Measurements from ENCODE around the gene MYCBP2. TPM values are rescaled to one million over a fixed set of nuclear protein-coding genes. Genes with fewer than 3 reads are reported as not detected.

The MYCBP2 gene
- total and polyA plus RNA-seq, 2 donors (not counting 1 experiment from before 2014, with no cell fraction given), result 32.5 to 95.9 TPM

DNA sequence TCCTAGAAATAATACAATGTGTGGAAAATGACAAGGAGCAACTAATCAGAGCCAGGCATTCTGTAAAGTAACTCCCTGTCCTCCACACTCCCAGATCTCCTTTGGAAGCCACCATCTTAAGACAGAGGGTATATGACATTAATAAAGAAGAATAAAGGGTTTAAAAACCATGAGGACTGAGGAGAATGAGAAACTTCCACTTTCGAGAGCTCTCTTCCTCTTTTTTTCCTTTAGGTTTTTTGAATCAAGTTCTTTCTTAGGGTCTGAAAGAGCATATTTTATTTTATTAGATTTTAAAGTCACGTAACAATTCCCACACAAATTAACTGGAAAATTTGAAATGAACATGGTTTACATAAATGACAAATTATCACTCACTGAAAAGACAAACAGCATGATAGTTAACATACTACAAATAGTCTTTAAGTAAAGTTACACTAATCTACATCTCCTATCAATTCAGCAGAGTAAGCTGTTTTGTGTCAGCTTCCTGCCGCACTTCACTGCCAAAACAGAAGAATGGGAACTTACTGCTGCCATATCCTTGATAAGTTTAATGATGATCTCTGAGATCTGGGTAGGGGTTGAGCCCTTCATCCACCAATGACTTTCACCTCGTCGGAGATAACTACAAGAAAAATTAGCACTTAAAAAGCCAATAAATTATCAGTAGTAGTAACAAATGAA is 261.3 kb downstream of the MYCBP2 start:
- DNase-seq (ENCODE audit: low read depth in 2 of 2), result no peak
- Histone ChIP-seq H3K27ac (ENCODE audit: insufficient read depth, low read length) (no peak overlapping the region), H3K4me2 (ENCODE audit: extremely low read depth, insufficient read depth, low read length) (no peak overlapping the region), H2AFZ (ENCODE audit: low read length) (no peak overlapping the region), H3K4me3 (replicated peaks in 1 of 4; ENCODE audit: control extremely low read depth in 1 of 4, insufficient read depth in 1 of 4, low read depth in 3 of 4, low read length in 4 of 4) (no peak overlapping the region), H3K9me3 (ENCODE audit: control insufficient read depth, insufficient read depth, low read depth, low read length) (no peaks in the 10 kb centered on the region), H3K4me1 (ENCODE audit: control insufficient read depth, extremely low read depth, insufficient read depth, low read length) (peaks cover 2% of the 10 kb centered on the region), H3K9ac (ENCODE audit: insufficient read depth, low read length) (no peak overlapping the region), H3K36me3 (ENCODE audit: control insufficient read depth, insufficient read depth, low read length) (peaks cover 5% of the 10 kb centered on the region), H4K20me1 (ENCODE audit: control insufficient read depth, extremely low read depth, insufficient read depth, low read length) (no peaks in the 10 kb centered on the region), H3K79me2 (ENCODE audit: control insufficient read depth, insufficient read depth, low read length) (no peaks in the 10 kb centered on the region), H3K27me3 (ENCODE audit: control insufficient read depth, insufficient read depth, low read length) (no peaks in the 10 kb centered on the region)
- TF ChIP-seq EZH2 (IDR thresholded peaks at IDR 0.05; ENCODE audit: low read length, missing control alignments), result no peak
- TF ChIP-seq, protein P1, sequence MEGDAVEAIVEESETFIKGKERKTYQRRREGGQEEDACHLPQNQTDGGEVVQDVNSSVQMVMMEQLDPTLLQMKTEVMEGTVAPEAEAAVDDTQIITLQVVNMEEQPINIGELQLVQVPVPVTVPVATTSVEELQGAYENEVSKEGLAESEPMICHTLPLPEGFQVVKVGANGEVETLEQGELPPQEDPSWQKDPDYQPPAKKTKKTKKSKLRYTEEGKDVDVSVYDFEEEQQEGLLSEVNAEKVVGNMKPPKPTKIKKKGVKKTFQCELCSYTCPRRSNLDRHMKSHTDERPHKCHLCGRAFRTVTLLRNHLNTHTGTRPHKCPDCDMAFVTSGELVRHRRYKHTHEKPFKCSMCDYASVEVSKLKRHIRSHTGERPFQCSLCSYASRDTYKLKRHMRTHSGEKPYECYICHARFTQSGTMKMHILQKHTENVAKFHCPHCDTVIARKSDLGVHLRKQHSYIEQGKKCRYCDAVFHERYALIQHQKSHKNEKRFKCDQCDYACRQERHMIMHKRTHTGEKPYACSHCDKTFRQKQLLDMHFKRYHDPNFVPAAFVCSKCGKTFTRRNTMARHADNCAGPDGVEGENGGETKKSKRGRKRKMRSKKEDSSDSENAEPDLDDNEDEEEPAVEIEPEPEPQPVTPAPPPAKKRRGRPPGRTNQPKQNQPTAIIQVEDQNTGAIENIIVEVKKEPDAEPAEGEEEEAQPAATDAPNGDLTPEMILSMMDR (conservative IDR thresholded peaks at IDR 0.05 in 1 of 2, IDR thresholded peaks at IDR 0.05 in 1 of 2; ENCODE audit: low read depth in 1 of 2, low read length in 2 of 2), result no peak

DNA sequence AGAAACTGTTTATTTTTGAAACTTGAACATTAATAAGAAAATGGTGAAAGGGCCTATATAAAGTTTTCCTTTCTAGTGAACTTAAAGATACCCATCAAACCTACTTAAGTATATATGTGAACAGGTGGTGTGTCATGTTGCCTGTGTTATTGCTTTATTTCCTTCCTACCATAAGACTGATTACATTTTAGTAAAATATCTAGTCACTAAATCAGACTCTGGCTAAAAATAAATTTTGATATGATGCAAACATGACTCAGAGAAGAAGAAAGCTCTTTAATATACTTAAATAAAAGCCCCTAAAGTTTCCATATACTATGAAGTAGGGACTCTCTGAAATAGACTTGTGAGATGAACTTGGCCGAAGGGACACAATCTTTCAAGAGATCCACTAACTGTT is 264.8 kb downstream of the MYCBP2 start:
- Histone ChIP-seq H3K9ac (ENCODE audit: insufficient read depth, low read length) (no peak overlapping the region), H3K4me1 (ENCODE audit: control insufficient read depth, extremely low read depth, insufficient read depth, low read length) (peaks cover 2% of the 10 kb centered on the region), H3K79me2 (ENCODE audit: control insufficient read depth, insufficient read depth, low read length) (no peaks in the 10 kb centered on the region), H3K4me3 (replicated peaks in 1 of 4; ENCODE audit: control extremely low read depth in 1 of 4, insufficient read depth in 1 of 4, low read depth in 3 of 4, low read length in 4 of 4) (no peak overlapping the region), H3K27ac (ENCODE audit: insufficient read depth, low read length) (no peak overlapping the region), H4K20me1 (ENCODE audit: control insufficient read depth, extremely low read depth, insufficient read depth, low read length) (no peaks in the 10 kb centered on the region), H2AFZ (ENCODE audit: low read length) (no peak overlapping the region), H3K9me3 (ENCODE audit: control insufficient read depth, insufficient read depth, low read depth, low read length) (no peaks in the 10 kb centered on the region), H3K4me2 (ENCODE audit: extremely low read depth, insufficient read depth, low read length) (no peak overlapping the region), H3K36me3 (ENCODE audit: control insufficient read depth, insufficient read depth, low read length) (peaks cover 4% of the 10 kb centered on the region), H3K27me3 (ENCODE audit: control insufficient read depth, insufficient read depth, low read length) (no peaks in the 10 kb centered on the region)
- peak in 1 of 2 donors; percentile 31 for DNase-seq (ENCODE audit: low read depth in 2 of 2)
- TF ChIP-seq, protein P1 (conservative IDR thresholded peaks at IDR 0.05 in 1 of 2, IDR thresholded peaks at IDR 0.05 in 1 of 2; ENCODE audit: low read depth in 1 of 2, low read length in 2 of 2), result no peak
- no peak for TF ChIP-seq EZH2 (IDR thresholded peaks at IDR 0.05; ENCODE audit: low read length, missing control alignments)

DNA sequence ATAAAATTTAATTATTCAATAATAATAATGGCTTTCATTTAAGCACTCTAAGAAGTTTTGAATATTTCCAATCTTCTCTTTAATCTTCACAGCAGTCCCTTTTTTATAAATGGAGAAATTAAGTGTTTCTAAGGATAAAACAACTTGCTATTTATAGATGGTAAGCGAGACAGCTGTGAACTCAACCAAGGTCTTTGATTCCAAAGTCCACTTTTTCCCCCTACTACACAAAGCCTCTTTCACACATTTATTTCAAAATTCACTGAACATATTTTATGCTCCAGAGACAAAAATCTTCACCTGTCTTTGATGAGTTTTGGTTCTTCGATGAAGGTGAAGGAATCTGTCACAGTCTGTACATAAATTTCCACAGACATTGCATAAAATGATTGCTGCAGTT is 265.5 kb downstream of the MYCBP2 start:
- Histone ChIP-seq H3K9me3 (ENCODE audit: control insufficient read depth, insufficient read depth, low read depth, low read length) (no peaks in the 10 kb centered on the region), H3K4me2 (ENCODE audit: extremely low read depth, insufficient read depth, low read length) (no peak overlapping the region), H3K4me3 (replicated peaks in 1 of 4; ENCODE audit: control extremely low read depth in 1 of 4, insufficient read depth in 1 of 4, low read depth in 3 of 4, low read length in 4 of 4) (no peak overlapping the region), H4K20me1 (ENCODE audit: control insufficient read depth, extremely low read depth, insufficient read depth, low read length) (no peaks in the 10 kb centered on the region), H3K27ac (ENCODE audit: insufficient read depth, low read length) (no peak overlapping the region), H3K4me1 (ENCODE audit: control insufficient read depth, extremely low read depth, insufficient read depth, low read length) (peaks cover 2% of the 10 kb centered on the region), H3K79me2 (ENCODE audit: control insufficient read depth, insufficient read depth, low read length) (no peaks in the 10 kb centered on the region), H2AFZ (ENCODE audit: low read length) (no peak overlapping the region), H3K36me3 (ENCODE audit: control insufficient read depth, insufficient read depth, low read length) (peaks cover 4% of the 10 kb centered on the region), H3K9ac (ENCODE audit: insufficient read depth, low read length) (no peak overlapping the region), H3K27me3 (ENCODE audit: control insufficient read depth, insufficient read depth, low read length) (no peaks in the 10 kb centered on the region)
- TF ChIP-seq, protein P1 (conservative IDR thresholded peaks at IDR 0.05 in 1 of 2, IDR thresholded peaks at IDR 0.05 in 1 of 2; ENCODE audit: low read depth in 1 of 2, low read length in 2 of 2), result no peak
- TF ChIP-seq EZH2 (IDR thresholded peaks at IDR 0.05; ENCODE audit: low read length, missing control alignments), result no peak
- no peak for DNase-seq (ENCODE audit: low read depth in 2 of 2)

Measured in fibroblast of lung (primary cell).